ENCODE data around the gene SLC35E1.

SLC35E1 gene

GRCh38 chr19:16596399-16596798 lies 24.2 kb upstream of the SLC35E1 start:
- DNase-seq: no peak

GRCh38 chr19:16595097-16595496 lies 22.9 kb upstream of the SLC35E1 start:
- no peak for DNase-seq

GRCh38 chr19:16594681-16595091 lies 22.5 kb upstream of the SLC35E1 start:
- DNase-seq: no peak

- DNase-seq: no peak
These were observed 21.9 kb upstream of the SLC35E1 start for GRCh38 chr19:16594131-16594586.

- no peak for DNase-seq
These were observed 21.0 kb upstream of the SLC35E1 start for GRCh38 chr19:16593181-16593580.

GRCh38 chr19:16591803-16592556 lies 19.8 kb upstream of the SLC35E1 start:
- DNase-seq: peak; percentile 22

GRCh38 chr19:16590876-16591802 lies 18.9 kb upstream of the SLC35E1 start:
- no peak for DNase-seq

- no peak for DNase-seq
These were observed 17.7 kb upstream of the SLC35E1 start for GRCh38 chr19:16589917-16590316.

- DNase-seq: no peak
These were observed 16.8 kb upstream of the SLC35E1 start for GRCh38 chr19:16588824-16589577.

- DNase-seq: no peak
These were observed 15.9 kb upstream of the SLC35E1 start for GRCh38 chr19:16587833-16588823.

- peak; percentile 69 for DNase-seq
These were observed 15.0 kb upstream of the SLC35E1 start for GRCh38 chr19:16586991-16587832.

- no peak for DNase-seq
These were observed 14.3 kb upstream of the SLC35E1 start for GRCh38 chr19:16586477-16586871.

- DNase-seq: no peak
These were observed 13.7 kb upstream of the SLC35E1 start for GRCh38 chr19:16585808-16586476.

- no peak for DNase-seq
These were observed 13.0 kb upstream of the SLC35E1 start for GRCh38 chr19:16585094-16585801.

GRCh38 chr19:16584248-16585093 lies 12.3 kb upstream of the SLC35E1 start:
- DNase-seq: peak; percentile 84

- no peak for DNase-seq
These were observed 10.5 kb upstream of the SLC35E1 start for GRCh38 chr19:16582486-16583261.

- DNase-seq: no peak
These were observed 9.7 kb upstream of the SLC35E1 start for GRCh38 chr19:16581971-16582343.

All from fibroblast of skin of back (primary cell).